ENCODE measurements around the gene CYP4F2.
"Not testable (repeated sequence)": the region's sequence is repeated elsewhere in the genome, so short reads cannot be mapped to it uniquely, and the experiment has no call there.

Gene CYP4F2, protein sequence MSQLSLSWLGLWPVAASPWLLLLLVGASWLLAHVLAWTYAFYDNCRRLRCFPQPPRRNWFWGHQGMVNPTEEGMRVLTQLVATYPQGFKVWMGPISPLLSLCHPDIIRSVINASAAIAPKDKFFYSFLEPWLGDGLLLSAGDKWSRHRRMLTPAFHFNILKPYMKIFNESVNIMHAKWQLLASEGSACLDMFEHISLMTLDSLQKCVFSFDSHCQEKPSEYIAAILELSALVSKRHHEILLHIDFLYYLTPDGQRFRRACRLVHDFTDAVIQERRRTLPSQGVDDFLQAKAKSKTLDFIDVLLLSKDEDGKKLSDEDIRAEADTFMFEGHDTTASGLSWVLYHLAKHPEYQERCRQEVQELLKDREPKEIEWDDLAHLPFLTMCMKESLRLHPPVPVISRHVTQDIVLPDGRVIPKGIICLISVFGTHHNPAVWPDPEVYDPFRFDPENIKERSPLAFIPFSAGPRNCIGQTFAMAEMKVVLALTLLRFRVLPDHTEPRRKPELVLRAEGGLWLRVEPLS

DNA sequence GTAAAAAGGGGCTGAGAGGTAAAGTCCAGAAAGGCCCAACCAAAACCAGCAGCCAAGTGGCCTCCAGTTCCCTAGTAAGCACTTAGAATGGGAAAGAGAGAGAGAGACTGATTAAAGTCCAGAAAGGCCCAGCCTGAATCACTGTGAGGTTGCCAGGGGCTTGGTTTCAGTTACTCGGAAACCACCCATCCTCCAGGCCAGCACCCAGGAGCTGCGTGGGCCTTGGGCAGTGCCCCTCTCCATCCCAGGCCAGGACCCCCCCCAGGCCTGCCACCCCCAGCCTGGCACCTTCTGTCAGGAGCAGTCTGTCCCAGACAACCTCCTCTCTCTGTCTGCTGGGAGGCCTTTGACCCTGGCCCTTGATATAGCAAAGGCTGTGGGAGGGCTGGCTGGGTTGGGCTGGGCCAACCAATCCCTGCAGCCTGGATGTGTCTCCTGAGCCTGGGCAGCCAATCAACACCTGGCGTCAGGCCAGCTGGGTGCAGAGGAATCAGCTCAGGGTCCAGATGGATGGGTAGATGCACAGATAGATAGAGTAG is at the start of gene CYP4F2:
Gene CYP4F2 (minus strand): TSS at position 337 of the 539 bp plus-strand sequence. CDS start 463 bp downstream, outside the sequence.
- no peak for DNase-seq

DNA sequence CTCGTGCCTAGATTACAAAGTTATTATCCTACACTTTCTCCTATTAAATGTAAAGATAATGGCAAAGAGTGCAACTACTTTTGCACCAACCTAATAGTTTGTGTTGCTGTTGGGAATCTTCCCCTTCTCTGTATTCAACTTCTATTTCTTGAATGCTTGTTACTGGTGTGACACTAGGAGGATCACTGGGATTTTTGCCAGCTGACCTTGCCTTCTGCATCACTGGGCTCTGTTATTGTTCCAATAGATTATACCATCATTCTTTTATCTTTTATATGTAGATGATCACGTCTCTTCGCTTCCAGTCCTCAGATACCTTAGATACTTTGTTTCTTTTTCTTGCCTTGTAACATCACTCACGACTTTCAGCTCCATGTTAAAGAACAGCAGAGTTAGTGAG is 47.4 kb upstream of the CYP4F2 start:
- no peak for DNase-seq

DNA sequence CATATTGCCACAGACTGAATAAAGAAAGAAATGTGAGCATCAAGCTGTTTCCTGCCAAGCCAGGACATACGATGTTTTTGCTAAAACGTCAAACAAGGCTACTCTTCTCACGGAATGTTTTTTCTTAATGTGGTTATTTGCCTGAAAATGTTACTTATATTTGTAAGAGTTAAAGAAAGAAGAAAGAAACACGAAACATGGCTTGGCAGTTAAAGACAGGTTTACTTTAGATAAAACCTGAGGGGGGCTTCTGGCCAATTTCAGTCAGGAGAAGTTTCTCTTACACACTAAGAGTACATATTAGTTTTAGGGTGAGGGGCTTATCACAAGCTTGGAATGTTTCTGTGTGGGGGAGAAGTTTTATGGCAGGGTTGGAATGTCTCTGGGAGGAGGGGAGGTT is 46.5 kb upstream of the CYP4F2 start:
- DNase-seq = no peak

DNA sequence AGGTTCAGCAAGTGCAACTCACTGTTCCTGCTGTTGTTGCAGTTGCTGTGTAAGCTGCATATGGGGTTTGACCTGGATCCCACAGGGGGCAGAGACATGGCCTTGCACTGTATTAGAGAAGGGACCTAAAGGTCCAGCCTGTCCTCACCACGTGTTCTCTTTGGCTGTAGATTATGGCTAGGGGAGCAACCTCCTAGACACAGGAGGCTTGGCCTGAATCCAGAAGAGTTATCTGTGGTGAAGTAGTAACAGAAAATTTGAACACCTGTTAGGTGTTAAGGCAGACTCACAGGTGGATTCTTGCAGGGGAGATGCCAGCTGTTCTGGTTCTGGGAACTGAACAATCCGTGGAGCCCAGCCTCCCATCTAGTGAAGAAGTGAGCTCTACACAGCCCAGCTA is 39.9 kb upstream of the CYP4F2 start:
- DNase-seq = no peak

DNA sequence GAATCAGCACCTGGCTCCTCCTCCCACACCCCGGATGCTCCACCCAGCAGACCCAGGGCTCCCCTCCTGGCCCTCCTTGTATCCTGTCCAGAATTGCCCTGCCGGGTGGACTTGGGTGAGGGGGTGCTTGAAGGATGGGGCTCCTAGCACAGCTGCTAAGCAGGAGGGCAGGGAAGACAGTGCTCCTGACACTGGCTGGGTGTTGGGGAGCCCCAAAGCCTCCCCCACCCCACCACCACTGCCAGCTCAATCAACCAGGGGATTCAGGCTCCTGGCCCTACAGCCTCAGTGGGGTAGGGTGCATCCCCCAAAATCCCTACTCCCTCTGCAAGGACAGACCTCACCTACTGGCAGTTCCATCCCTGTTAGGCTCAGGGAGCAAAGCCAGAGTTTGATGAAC is 39.1 kb upstream of the CYP4F2 start:
- DNase-seq = no peak

DNA sequence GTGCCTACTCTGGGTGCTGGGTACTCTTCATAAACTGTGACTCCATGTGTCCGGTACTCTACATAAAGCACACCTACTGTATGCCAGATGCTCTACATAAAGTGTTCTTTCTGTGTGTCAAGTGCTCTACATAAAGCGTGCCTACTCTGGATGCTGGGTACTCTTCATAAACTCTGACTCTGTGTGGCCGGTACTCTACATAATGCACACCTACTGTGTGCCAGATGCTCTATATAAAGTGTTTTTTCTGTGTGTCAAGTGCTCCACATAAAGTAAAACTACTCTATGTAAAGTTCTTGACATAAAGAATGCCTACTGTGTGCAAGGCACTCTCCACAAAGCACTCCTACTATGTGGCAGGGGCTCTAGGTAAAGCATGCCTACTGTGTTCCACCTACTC is 38.3 kb upstream of the CYP4F2 start:
- no peak for DNase-seq

- no peak for DNase-seq
Observed at GRCh38 chr19:15935167-15935702, 37.4 kb upstream of the CYP4F2 start.

- DNase-seq = no peak
Observed at GRCh38 chr19:15934332-15935078, 36.6 kb upstream of the CYP4F2 start, which contains the start of gene CYP4F11. TSS of gene CYP4F11 (minus strand) at chr19:15934529. CDS start at chr19:15934408, 121 bp downstream.

DNA sequence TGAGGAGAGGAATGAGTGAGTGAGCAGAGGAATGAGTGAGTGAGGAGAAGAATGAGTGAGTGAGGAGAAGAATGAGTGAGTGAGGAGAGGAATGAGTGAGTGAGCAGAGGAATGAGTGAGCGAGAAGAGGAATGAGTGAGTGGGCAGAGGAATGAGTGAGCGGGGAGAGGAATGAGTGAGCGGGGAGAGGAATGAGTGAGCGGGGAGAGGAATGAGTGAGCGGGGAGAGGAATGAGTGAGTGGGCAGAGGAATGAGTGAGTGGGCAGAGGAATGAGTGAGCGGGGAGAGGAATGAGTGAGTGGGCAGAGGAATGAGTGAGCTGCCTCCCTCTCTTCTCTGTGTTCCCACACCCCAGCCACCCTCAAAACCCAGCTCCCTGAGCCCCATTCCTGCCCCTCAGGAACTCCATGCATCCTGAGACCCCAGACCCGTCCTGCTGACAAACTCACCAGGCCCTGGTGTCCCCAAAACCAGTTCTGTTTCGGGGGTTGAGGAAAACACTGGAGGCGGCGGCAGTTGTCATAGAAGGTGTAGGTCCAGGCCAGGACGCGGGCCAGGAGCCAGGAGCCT is 36.0 kb upstream of the CYP4F2 start:
- DNase-seq = not testable (repeated sequence)

- DNase-seq = no peak
Observed at GRCh38 chr19:15928321-15928720, 30.4 kb upstream of the CYP4F2 start.

GRCh38 chr19:15926484-15926883 is 28.6 kb upstream of the CYP4F2 start:
- no peak for DNase-seq

DNA sequence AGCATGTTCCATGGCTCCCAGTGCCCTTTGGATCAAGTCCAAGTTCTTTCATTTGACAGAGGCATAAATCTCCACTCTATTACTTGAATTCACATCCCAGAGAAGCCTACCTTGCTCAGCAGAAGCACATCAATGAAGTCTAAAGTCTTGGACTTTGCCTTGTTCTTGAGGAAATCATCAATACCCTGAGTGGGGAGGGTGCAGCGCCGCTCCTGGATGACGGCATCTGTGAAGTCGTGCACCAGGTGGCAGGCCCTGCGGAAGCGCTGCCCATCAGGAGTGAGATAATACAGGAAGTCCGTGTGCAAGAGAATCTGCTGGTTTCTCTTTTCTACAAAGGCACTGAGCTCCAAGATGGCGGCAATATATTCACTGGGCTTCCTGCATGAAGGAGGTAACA is 25.8 kb upstream of the CYP4F2 start:
- DNase-seq = no peak

DNA sequence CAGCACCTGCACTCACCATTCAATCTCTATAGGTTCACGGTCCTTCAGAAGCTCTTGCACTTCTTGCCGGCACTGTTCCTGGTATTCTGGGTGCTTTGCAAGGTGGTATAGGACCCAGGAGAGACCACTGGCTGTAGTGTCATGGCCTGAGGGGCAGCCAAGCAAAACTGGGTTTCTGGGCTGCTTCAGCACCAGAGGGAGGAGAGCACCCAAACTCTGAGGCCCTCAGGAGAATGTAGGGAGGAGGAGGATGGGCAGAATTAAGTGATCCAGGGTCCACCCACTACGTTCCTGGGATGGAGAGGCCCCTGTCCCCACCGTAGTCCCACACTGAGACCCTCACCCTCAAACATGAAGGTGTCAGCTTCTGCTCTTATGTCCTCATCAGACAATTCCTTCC is 24.1 kb upstream of the CYP4F2 start:
- no peak for DNase-seq

- DNase-seq = no peak
Observed at GRCh38 chr19:15919243-15919642, 21.4 kb upstream of the CYP4F2 start.

GRCh38 chr19:15915109-15915508 is 17.2 kb upstream of the CYP4F2 start:
- no peak for DNase-seq

- DNase-seq = no peak
Observed at GRCh38 chr19:15913830-15914229, 16.0 kb upstream of the CYP4F2 start.

DNA sequence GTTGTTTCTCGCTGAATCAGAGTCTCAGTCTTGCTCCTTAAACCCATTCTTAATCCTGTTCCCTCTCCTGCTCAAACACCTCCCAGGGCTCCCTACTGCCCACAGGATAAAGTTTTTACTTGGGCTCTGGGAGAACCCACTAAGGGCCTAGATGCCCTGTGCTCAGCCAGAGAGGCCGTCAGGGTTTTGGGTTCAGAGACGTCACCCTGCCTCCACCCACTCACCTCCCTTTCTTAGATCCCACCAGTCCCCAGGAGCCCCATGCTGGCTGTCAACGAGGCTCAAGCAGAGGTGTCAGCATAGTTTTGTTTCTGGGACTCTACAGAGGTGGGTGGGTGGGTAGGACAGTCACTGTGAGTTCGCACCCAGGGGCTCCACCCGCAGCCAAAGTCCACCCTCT is 15.5 kb upstream of the CYP4F2 start:
- DNase-seq = no peak

- no peak for DNase-seq
Observed at GRCh38 chr19:15911599-15912235, 13.8 kb upstream of the CYP4F2 start.

GRCh38 chr19:15905026-15905425 is 7.2 kb upstream of the CYP4F2 start:
- DNase-seq = no peak

- not testable (repeated sequence) for DNase-seq
Observed at GRCh38 chr19:15902898-15903297, 5.0 kb upstream of the CYP4F2 start.

DNA sequence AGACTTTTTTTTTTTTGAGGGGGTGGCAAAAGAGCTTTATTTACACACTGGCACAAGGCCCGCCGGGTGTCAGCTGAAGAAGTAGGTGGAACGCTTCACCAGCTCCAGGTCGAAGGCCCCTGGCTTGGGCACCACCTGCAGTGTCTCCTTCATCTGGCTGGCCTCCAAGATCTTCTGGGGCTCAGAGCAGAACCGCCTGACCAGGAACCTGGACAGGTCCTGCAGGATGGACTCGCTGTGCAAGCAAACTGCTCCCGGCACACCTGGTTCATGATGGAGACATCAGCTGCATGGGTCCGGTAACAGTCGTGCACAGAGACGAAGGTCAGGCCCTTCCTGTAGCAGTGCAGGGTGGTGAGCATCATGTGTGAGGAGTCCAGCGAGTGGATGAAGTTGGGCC is 4.4 kb upstream of the CYP4F2 start:
- DNase-seq = no peak

GRCh38 chr19:15900504-15900903 is 2.6 kb upstream of the CYP4F2 start:
- no peak for DNase-seq
